ENCODE results near the gene PROB1. TPM values are rescaled to one million over a fixed set of nuclear protein-coding genes. Genes with fewer than 3 reads are reported as not detected.

The PROB1 gene
- polyA plus RNA-seq, 1 experiment: 0.40 TPM

- Histone ChIP-seq H3K36me3 (ENCODE audit: control insufficient read depth, insufficient read depth, low read length) (peaks cover 4% of the 10 kb centered on the region), H3K4me3 (ENCODE audit: low read depth, low read length) (no peak overlapping the region), H3K27me3 (ENCODE audit: control insufficient read depth, insufficient read depth, low read length) (no peaks in the 10 kb centered on the region)
- POLR2A ChIA-PET: interaction anchor here (0.6 to 0.7 kb wide), 2 partner anchors 25 to 35 kb away, joined by 3 to 4 read pairs; partner anchors contain the start of gene SPATA24
- no peak for TF ChIP-seq CTCF (IDR thresholded peaks at IDR 0.05; ENCODE audit: insufficient read depth, low read depth, low read length)
- CTCF ChIA-PET: interaction anchor here (1.6 kb wide), 1 partner anchor 8 kb away, joined by 3 read pairs; no protein-coding TSS in a partner anchor
- no peak for DNase-seq (ENCODE audit: low read depth)
Observed at GRCh38 chr5:139369181-139369580, 25.7 kb downstream of the PROB1 start.

- DNase-seq (ENCODE audit: low read depth): no peak
- CTCF ChIA-PET: no interaction called here
- Histone ChIP-seq H3K36me3 (ENCODE audit: control insufficient read depth, insufficient read depth, low read length) (peaks cover 8% of the 10 kb centered on the region), H3K27me3 (ENCODE audit: control insufficient read depth, insufficient read depth, low read length) (no peaks in the 10 kb centered on the region), H3K4me3 (ENCODE audit: low read depth, low read length) (no peak overlapping the region)
- no peak for TF ChIP-seq CTCF (IDR thresholded peaks at IDR 0.05; ENCODE audit: insufficient read depth, low read depth, low read length)
- POLR2A ChIA-PET: no interaction called here
Observed at GRCh38 chr5:139368613-139369012, 26.3 kb downstream of the PROB1 start.

- CTCF ChIA-PET: no interaction called here
- no peak for DNase-seq (ENCODE audit: low read depth)
Observed at GRCh38 chr5:139364466-139364865, 30.4 kb downstream of the PROB1 start.

GRCh38 chr5:139363937-139364336 lies 31.0 kb downstream of the PROB1 start:
- TF ChIP-seq CTCF (IDR thresholded peaks at IDR 0.05; ENCODE audit: insufficient read depth, low read depth, low read length): no peak
- no peaks in the 10 kb centered on the region for H3K27me3 ChIP-seq (ENCODE audit: control insufficient read depth, insufficient read depth, low read length)
- no peak overlapping the region for H3K4me3 ChIP-seq (ENCODE audit: low read depth, low read length)
- peaks cover 8% of the 10 kb centered on the region for H3K36me3 ChIP-seq (ENCODE audit: control insufficient read depth, insufficient read depth, low read length)
- POLR2A ChIA-PET: no interaction called here
- DNase-seq (ENCODE audit: low read depth): no peak
- CTCF ChIA-PET: no interaction called here

More at GRCh38 chr5:139364466-139364865, 30.4 kb downstream of the PROB1 start:
- Histone ChIP-seq H3K27me3 (ENCODE audit: control insufficient read depth, insufficient read depth, low read length) (no peaks in the 10 kb centered on the region), H3K4me3 (ENCODE audit: low read depth, low read length) (no peak overlapping the region), H3K36me3 (ENCODE audit: control insufficient read depth, insufficient read depth, low read length) (peaks cover 8% of the 10 kb centered on the region)
- TF ChIP-seq CTCF (IDR thresholded peaks at IDR 0.05; ENCODE audit: insufficient read depth, low read depth, low read length): no peak
- POLR2A ChIA-PET: no interaction called here

- DNase-seq (ENCODE audit: low read depth): no peak
- Histone ChIP-seq H3K27me3 (ENCODE audit: control insufficient read depth, insufficient read depth, low read length) (no peaks in the 10 kb centered on the region), H3K4me3 (ENCODE audit: low read depth, low read length) (no peak overlapping the region), H3K36me3 (ENCODE audit: control insufficient read depth, insufficient read depth, low read length) (peaks cover 7% of the 10 kb centered on the region)
- POLR2A ChIA-PET: interaction anchor here (0.6 kb wide), 1 partner anchor 326 kb away, joined by 5 read pairs; no protein-coding TSS in a partner anchor
- no peak for TF ChIP-seq CTCF (IDR thresholded peaks at IDR 0.05; ENCODE audit: insufficient read depth, low read depth, low read length)
- CTCF ChIA-PET: no interaction called here
Observed at GRCh38 chr5:139361835-139362429, 33.0 kb downstream of the PROB1 start.
